ENCODE results near the gene NOD1. TPM values are rescaled to one million over a fixed set of nuclear protein-coding genes. Genes with fewer than 3 reads are reported as not detected.

The NOD1 gene
- total and polyA plus RNA-seq, 12 donors: 3.6 to 18.0 (median 7.2) TPM

GRCh38 chr7:30403477-30403876 lies 75.1 kb downstream of the NOD1 start:
- no peak overlapping the region for H3K4me3 ChIP-seq
- intact Hi-C loops (cut with DNase I): no loop called here
- no peak overlapping the region for H3K27ac ChIP-seq
- DNase-seq: peak in 3 of 7 donors; percentile 32 to 41 (median 34)
- no peaks in the 10 kb centered on the region for H3K4me1 ChIP-seq (replicated peaks in 1 of 2)
- 58 to 74% (median 62%) methylated on average over 3 of the region's 3 CpGs for WGBS, 4 donors
- no peaks in the 10 kb centered on the region for H3K36me3 ChIP-seq (replicated peaks in 1 of 2)
- H3K9me3 ChIP-seq (replicated peaks in 1 of 3): no peaks in the 10 kb centered on the region
- no peaks in the 10 kb centered on the region for H3K27me3 ChIP-seq
- TF ChIP-seq POLR2A (IDR thresholded peaks at IDR 0.05): no peak
- TF ChIP-seq CTCF (IDR thresholded peaks at IDR 0.05): no peak

DNA sequence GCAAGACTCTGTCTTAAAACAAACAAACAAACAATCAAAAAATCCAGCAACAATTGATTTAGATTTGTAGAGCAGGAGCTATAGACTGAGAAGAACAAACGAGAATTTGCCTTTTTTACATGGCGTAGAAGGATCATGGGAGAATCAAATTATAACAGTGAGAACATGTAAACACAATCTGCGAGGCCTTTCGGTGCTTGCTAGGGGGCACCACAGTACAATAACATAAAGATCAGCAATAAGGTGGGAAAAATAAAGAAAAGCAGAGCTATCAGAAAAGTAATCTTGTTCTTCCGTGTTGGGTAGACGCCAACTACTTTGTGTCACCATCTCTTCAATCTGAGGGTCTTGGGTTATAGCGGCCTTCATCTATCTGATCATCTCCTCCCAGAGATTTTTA lies 82.2 kb downstream of the NOD1 start:
- TF ChIP-seq POLR2A (IDR thresholded peaks at IDR 0.05) (no peak), CTCF (IDR thresholded peaks at IDR 0.05) (peak in 2 of 6 experiments; percentile 7 to 11)
- Histone ChIP-seq H3K4me3 (no peak overlapping the region), H3K36me3 (replicated peaks in 1 of 2) (no peaks in the 10 kb centered on the region), H3K4me1 (replicated peaks in 1 of 2) (no peaks in the 10 kb centered on the region), H3K27me3 (no peaks in the 10 kb centered on the region), H3K9me3 (replicated peaks in 1 of 3) (no peaks in the 10 kb centered on the region), H3K27ac (no peak overlapping the region)
- intact Hi-C loops (cut with DNase I): no loop called here
- no peak for DNase-seq
- WGBS, 4 donors: 76 to 85% (median 79%) methylated on average over 7 of the region's 7 CpGs

DNA sequence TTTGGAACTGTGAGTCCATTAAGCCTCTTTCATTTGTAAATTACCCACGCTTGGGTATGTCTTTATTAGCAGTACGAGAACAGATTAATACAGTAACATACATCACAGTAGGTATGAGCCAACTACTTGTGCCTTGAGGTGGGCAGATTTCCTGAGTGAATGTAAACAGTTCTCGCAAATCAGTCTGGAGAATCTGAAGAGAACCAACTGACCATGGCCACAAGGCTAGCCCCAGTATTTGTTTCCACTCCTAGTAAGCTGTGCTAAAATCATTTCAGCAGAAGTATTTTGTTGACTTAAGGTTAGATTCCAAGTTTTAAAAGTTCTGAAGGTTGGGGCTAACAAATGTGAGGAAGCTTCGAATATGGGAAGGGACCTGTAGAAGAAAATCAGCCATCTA lies 82.9 kb downstream of the NOD1 start:
- H3K27me3 ChIP-seq: no peaks in the 10 kb centered on the region
- H3K27ac ChIP-seq: no peak overlapping the region
- H3K9me3 ChIP-seq (replicated peaks in 1 of 3): no peaks in the 10 kb centered on the region
- no peak overlapping the region for H3K4me3 ChIP-seq
- intact Hi-C loops (cut with DNase I): no loop called here
- no peak for TF ChIP-seq CTCF (IDR thresholded peaks at IDR 0.05)
- no peak for TF ChIP-seq POLR2A (IDR thresholded peaks at IDR 0.05)
- WGBS, 4 donors: 94 to 100% (median 96%) methylated on average over 4 of the region's 4 CpGs
- no peaks in the 10 kb centered on the region for H3K4me1 ChIP-seq (replicated peaks in 1 of 2)
- DNase-seq: no peak
- no peaks in the 10 kb centered on the region for H3K36me3 ChIP-seq (replicated peaks in 1 of 2)

GRCh38 chr7:30391806-30392205 lies 86.8 kb downstream of the NOD1 start:
- TF ChIP-seq CTCF (IDR thresholded peaks at IDR 0.05): no peak
- no peak for TF ChIP-seq POLR2A (IDR thresholded peaks at IDR 0.05)
- DNase-seq: no peak
- H3K4me3 ChIP-seq: no peak overlapping the region
- H3K9me3 ChIP-seq (replicated peaks in 1 of 3): no peaks in the 10 kb centered on the region
- no peak overlapping the region for H3K27ac ChIP-seq
- no peaks in the 10 kb centered on the region for H3K36me3 ChIP-seq (replicated peaks in 1 of 2)
- no peaks in the 10 kb centered on the region for H3K27me3 ChIP-seq
- WGBS, 4 donors: 94 to 99% (median 98%) methylated on average over 6 of the region's 6 CpGs
- intact Hi-C loops (cut with DNase I): no loop called here
- H3K4me1 ChIP-seq (replicated peaks in 1 of 2): no peaks in the 10 kb centered on the region
